Left hindlimb (tissue), 1 donor: Measurements from ENCODE around the gene CDKN2D.
"Not testable (repeated sequence)": the region's sequence is repeated elsewhere in the genome, so short reads cannot be mapped to it uniquely, and the experiment has no call there.

Experiments used
- DNase-seq: peaks from one replicate; pipeline ENCODE4 v3.0.0-alpha.2; 2018

The CDKN2D gene

GRCh38 chr19:10580979-10581631, 12.3 kb upstream of the CDKN2D start:
- peak; percentile 87 for DNase-seq

GRCh38 chr19:10577951-10578350, 9.2 kb upstream of the CDKN2D start:
- DNase-seq, result no peak

DNA sequence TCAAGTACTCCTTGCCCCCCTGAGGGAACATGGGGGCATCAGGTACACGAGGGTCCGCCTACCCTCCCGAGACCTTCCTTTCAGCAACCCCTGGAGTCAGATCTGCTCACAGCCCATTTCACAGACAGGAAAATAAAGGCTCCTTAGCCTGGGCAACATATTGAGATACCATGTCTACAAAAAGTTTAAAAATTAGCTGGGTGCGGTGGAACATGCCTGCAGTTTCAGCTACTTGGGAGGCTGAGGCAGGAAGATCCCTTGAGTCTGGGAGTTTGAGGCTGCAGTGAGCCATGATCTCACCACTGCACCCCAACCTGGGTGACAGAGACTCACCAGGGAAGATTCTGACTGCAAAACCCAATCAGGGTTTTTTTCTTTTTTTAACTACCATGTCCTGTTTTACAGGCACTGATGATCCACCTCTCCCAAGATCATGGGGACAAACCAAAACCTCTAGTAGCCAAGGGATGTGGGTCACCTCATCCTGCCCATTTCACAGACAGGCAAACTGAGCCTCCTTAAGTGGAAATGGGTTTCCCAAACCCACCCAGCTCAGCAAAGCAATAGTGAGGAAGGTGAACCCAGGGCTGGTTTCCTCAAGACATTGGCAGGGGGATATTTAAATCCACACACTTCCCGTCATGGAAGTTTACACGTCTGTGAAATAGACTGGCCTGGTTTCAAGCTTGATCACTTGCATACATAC, 6.4 kb upstream of the CDKN2D start:
- DNase-seq, result no peak

- DNase-seq, result no peak
Measured at GRCh38 chr19:10574462-10574861, 5.7 kb upstream of the CDKN2D start.

DNA sequence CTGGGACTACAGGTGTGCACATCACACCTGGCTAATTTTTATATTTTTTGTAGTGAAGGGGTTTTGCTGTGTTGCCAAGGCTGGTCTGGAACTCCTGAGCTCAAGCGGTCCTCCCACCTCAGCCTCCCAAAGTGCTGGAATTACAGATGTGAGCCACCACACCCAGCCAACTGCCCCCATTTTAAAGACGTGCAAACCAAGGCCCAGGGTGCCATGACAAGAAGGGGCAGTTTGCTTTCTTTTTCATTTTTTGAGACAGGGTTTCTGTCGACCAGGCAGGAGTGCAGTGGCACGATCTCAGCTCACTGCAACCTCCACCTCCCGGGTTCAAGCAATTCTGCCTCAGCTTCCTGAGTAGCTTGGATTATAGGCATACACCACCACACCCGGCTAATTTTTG, 5.0 kb upstream of the CDKN2D start:
- DNase-seq, result not testable (repeated sequence)

GRCh38 chr19:10568062-10568825, 535 bp downstream of the CDKN2D start:
- no peak for DNase-seq

GRCh38 chr19:10567656-10568055, 1.1 kb downstream of the CDKN2D start:
- no peak for DNase-seq

GRCh38 chr19:10566658-10567410, 1.9 kb downstream of the CDKN2D start:
- no peak for DNase-seq

DNA sequence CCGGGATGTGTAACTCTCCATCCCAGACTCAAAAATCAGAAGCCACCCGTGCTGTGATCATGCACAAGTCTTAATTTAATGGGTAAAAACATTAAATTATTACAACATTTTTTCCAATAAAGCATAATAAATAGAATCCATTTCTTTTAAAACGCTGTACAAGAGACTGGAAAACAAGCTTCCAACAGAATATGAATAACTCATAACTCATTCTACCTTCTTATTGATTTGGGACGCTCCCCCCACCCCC, 2.4 kb downstream of the CDKN2D start:
- no peak for DNase-seq

- DNase-seq, result peak; percentile 99
Measured at GRCh38 chr19:10565567-10566407, 3.0 kb downstream of the CDKN2D start, which contains the start of gene KRI1. TSS of gene KRI1 (minus strand) at chr19:10566010. CDS start at chr19:10565999, 11 bp downstream.

- DNase-seq, result peak; percentile 49
Measured at GRCh38 chr19:10565028-10565566, 3.7 kb downstream of the CDKN2D start.

DNA sequence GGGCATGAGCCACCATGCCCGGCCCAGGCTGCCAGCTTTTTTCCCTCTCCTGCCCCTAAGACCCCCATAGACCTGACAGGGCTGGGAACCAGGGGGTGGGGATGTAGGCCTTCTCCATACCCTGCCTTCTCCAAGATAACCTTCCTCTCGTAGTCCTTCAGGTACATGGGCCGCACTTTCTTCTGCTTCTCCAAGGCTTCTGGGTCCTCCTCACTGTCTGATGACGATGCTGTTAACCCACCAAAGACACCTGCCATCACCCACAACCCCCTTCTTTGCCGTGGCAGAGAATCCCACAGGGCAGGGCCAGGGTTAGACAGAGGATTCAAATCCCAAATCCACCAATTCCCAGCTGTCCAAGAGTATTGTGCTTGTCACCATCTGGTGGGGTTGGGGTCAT, 6.2 kb downstream of the CDKN2D start:
- DNase-seq, result no peak

- DNase-seq, result no peak
Measured at GRCh38 chr19:10560154-10560553, 8.6 kb downstream of the CDKN2D start.

GRCh38 chr19:10557603-10558197, 11.1 kb downstream of the CDKN2D start:
- no peak for DNase-seq

GRCh38 chr19:10555610-10555973, 13.2 kb downstream of the CDKN2D start:
- no peak for DNase-seq

DNA sequence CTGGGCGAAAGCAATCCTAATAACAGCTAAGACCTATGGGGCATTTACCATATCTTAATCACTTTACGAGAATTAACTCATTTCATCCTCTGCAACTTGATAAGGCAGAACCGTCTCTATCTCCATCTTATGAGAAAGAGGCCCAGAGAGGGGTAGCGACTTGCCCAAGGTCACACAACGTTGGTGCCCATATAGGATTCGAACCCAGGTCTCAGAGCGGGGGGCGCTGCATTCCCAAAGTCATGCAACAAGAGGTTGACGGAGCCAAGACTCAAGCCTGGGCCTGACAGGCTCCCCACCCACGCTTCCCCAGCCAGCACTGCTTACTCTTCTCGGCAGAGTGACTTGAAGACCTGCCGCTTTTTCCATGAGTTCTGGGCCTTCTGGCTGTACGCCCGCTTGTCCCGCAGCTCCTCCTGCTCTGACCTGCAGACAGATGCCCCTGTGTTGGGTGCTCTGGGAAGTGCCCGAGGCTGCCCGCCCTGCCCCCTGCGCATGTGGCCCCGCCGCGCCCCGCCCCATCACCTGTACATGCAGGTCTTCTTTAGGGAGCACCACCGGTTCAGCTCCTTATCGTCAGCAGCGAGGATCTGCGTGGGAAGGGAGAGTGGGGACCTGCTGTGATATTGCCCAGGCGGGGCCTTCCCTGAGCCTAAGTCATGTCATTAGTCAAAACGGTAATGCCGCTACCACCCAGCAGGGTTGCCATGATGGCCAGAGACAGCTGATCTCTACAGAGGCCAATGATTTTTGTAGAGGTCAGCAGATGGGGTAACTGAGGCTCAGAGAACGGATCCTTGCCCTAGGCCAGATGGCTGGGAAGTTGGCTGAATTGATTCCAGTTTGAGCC, 13.8 kb downstream of the CDKN2D start:
- no peak for DNase-seq

DNA sequence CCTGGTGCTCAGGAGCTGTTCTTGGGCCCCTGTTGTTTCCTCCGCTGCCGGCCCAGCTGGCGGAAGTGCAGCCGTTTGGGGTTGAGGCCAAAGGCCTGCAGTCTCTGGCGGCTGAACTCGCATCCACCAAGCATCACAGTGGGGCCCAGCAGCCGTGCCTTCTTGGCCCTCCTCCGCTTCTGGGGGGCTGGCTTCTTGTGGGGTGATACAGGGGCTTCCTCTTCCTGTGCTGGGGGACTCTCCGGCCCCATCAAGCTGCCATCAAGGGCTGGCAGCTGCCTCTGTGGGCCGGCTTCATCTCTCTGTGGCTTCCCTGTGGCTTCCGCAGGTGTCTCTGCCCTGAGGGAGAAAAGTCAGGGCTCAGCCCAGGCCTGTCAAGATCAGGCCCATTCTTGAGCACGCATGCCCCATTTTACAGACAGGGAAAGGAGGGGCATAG, 14.8 kb downstream of the CDKN2D start:
- DNase-seq, result no peak

DNA sequence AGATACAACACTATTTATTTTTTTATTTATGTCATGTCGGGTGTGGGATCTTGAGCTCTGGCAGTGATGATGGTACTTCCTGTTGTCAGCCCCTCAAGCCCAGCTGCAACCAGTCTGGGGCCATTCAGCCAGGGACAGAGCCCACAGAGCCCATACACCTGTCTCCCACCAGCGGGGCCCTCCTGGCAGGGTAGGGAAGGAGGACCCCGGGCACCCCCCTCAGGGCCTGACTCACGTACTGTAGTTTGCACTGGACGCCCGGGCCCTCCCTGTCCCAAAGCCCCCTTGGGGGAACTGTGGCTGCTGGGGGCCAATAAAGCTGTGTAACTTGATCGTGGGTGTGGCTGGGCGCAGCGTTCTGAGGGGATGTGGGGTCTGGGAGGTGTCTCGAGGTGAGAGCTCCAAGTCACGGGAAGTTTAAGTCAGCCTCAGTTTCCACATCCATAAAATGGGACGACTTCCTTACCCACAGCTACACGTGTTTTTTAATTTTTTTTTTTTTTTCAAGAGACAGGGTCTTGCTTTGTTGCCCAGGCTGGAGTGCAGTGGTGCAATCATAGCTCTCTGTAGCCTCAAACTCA, 15.6 kb downstream of the CDKN2D start:
- no peak for DNase-seq

DNA sequence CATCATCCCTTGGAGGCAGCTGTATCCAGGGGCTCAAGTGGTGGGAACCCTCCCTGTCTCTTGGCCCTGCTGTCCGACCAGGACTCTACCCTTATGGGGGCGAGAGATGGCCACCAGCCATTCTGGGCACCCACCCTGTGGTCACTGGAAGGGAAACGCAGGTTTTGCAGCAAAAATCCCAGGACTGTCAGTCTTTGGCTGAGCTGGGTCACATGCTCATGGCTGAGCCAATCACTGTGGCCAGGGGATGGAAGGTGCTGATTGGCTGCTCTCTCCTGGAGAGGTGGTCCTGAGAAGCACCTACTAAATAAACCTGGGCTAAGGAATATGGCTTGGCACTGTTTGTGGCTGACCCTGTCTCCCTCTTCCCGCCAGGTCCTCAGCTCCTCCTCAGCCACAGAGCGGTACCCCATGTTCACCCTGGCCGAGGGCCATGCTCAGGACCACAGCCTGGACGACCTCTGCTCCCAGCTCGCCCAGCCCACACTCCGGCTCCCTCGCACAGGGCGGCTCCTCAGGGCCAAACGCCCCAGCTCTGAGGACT, 16.2 kb downstream of the CDKN2D start:
- DNase-seq, result no peak

DNA sequence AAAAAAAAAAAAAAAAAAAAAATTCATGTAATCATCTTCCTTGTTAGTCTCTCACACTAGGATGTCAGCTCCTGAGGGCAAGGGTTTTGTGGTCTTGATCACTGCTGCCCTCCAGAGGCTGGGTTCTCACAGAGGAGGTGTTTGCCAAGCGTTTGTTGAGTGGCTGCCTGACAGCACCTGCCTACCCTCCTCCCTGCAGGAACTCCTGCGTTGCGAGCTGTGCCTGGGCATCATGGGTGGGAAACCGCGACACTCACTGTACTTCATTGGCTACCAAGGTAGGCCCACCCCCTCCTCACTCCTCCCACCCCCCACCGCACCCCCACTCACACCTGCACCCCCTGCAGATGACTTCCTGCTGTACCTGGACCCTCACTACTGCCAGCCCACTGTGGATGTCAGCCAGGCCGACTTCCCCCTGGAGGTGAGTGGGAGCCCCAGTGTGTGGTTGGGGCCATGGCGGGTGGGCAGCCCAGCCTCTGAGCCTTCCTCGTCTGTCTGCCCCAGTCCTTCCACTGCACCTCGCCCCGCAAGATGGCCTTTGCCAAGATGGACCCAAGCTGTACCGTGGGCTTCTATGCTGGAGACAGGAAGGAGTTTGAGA, 17.0 kb downstream of the CDKN2D start:
- DNase-seq, result no peak
